GM18505 (cell line): Measurements from ENCODE around the gene CMC1.
"Not testable (repeated sequence)": the region's sequence is repeated elsewhere in the genome, so short reads cannot be mapped to it uniquely, and the experiment has no call there.

ENCODE experiments used
- ATAC-seq: cut with Tn5 transposase; IDR thresholded peaks from one replicate; pipeline ENCODE4 v1.9.1; 2021; ENCODE audit not compliant: unreplicated experiment
- POLR2A ChIP-seq: IDR thresholded peaks from 4 replicates; pipeline ENCODE4 v1.6.1; 2011; ENCODE audit warnings: borderline replicate concordance; ENCODE audit not compliant: insufficient read depth, insufficient read length; ENCODE audit errors: extremely low read depth

The CMC1 gene

DNA sequence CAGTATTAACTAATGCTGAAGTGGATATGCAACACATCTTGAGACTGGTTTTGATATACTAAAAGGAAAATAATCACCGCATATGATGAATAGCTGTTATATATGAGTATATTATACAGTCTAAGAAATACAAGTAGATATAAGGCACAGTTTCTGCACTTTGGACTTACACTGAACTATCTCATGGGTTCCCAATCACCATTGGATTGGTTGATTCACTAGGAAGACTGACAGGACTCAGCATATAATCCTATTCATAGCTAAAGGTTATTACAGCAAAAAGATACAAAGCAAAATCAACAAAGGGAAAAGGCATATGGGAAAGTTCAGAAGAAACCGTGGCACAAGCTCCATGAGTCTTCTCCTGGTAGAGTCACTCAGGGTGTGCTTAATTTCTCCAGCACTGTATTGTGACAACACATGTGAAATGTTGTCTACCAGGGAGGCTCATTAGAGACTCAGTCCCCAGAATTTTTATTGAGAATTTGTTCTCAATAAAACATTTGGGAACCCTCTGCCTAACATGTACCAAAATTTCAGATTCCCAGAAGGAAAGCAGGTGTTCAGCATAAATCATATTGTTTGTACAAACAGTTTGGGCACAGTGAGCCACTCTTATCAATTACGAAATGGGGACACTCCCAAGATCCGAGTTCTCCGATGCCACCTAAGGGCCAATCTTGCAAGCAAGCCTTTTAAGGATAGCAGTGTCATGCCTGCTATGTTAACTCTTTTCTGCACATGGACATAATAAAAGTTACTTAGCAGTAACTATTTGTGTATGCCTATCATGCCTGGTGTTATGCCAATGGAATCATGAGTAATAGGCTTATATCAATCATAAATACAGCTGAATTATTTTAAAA lies 26.8 kb downstream of the CMC1 start:
- no peak for TF ChIP-seq POLR2A
- ATAC-seq, result no peak

- TF ChIP-seq POLR2A, result no peak
- ATAC-seq, result no peak
These were observed 27.6 kb downstream of the CMC1 start for GRCh38 chr3:28268989-28269388.

DNA sequence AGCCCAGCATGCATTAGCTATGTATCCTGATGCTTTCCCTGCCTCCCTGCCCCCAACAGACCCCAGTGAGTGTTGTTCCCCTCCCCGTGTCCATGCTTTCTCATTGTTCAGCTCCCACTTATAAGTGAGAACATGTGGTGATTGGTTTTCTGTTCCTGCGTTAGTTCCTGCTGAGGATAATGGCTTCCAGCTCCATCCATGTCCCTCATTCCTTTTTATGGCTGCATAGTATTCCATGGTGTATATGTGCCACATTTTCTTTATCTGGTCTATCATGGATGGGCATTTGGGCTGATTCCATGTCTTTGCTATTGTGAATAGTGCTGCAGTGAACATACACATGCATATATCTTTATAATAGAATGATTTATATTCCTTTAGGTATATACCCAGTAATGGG lies 28.5 kb downstream of the CMC1 start:
- ATAC-seq, result not testable (repeated sequence)

- no peak for ATAC-seq
- no peak for TF ChIP-seq POLR2A
These were observed 32.4 kb downstream of the CMC1 start for GRCh38 chr3:28273837-28274236.

- ATAC-seq, result no peak
- TF ChIP-seq POLR2A, result no peak
These were observed 37.5 kb downstream of the CMC1 start for GRCh38 chr3:28278918-28279317.

DNA sequence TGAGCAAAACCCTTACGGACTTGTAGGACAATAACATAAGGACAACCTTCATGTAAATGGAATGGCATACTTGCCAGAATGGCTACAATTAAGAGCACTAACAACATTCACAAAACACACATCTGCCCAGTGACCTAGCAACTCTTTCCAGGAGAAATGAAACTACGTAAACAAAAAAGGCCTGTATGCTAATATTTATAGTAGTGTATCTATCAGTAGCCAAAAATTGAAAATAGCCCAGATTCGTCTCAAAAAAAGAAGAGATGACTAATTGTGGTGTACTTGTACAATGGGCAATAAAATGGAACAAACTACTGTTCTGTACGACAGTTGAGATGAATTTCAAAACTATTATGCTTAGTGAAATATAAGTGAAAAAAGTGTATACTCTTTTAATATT lies 38.4 kb downstream of the CMC1 start:
- no peak for TF ChIP-seq POLR2A
- ATAC-seq, result no peak

- ATAC-seq, result no peak
- TF ChIP-seq POLR2A, result no peak
These were observed 39.4 kb downstream of the CMC1 start for GRCh38 chr3:28280781-28281180.

DNA sequence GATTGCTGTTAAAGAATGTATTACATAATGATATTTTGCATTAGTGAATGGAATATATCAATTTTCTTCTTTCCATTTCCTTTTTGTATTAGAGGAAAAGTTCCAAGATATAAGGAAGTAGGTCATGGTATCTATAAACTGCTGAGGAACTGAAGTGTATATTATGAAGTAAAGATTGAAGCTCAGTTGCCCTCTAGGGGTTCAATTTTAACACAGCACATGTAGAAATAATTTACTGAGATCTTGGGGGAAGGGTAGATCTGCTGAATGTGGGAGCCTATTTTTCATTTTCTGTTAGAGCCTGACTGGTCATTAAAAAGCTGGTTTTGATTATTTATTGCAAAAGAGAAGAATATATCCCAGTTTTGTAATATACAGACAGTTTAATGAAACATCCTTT lies 45.2 kb downstream of the CMC1 start:
- peak; percentile 82 for ATAC-seq
- no peak for TF ChIP-seq POLR2A

DNA sequence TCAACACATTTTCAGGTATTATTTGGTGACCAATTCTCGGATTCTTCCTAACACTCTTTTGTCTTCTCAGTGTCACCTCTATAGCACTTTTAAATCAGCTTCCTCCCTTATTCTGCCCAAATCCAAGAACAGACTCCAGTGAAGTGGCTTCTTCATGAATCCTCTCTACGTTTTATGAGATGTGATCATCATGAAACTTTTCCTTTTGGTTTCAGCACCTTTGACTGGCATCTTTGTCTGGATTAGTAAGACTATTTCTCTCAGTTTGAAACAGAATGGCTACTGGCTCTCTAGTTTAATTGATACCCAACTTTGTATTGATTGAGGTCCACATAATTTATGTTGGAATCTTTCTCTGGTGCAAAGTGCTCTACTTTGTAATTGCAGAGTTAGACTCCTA lies 45.6 kb downstream of the CMC1 start:
- no peak for ATAC-seq

GRCh38 chr3:28290863-28291300 lies 49.5 kb downstream of the CMC1 start:
- no peak for TF ChIP-seq POLR2A
- no peak for ATAC-seq

More for the DNA sequence above, 45.6 kb downstream of the CMC1 start:
- no peak for TF ChIP-seq POLR2A

DNA sequence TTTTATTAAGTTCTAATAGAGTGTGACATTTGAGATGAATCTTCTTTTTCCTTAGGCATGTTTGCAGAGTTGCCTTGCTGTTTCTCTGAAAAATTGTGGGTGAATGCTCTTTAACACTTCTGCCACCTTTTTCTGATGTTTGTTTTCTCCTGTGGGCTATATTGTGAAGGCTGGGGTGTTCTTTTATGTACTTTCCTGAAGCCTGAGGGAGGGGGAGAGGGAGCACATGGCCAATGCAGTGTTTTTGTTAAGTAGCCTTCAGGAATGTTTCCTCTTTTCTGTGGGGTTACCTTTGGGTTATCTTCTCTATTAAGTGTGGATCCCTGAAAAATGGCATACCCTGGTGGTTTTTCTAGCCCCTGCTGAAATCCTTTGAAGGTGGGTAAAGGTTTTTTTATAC lies 50.2 kb downstream of the CMC1 start:
- no peak for ATAC-seq
- TF ChIP-seq POLR2A, result no peak

DNA sequence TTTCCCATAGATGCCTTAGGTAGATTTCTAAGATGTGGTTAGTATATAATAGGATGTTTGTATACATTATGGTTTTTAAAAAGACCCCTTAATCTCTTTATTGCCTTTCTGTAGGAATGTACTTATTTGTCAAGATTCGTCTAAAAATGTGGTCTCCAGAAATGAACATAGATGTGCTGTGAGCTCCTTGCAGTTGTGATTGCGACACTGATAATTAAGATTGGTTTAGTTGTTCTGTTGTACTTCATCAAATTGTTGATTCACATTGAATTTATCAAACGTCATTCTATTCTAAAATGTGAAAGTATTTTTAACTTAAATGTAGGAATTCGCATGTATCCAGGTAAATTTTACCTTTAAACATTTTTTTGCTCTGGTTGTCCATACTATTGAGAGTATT lies 51.2 kb downstream of the CMC1 start:
- no peak for TF ChIP-seq POLR2A
- ATAC-seq, result no peak

- no peak for ATAC-seq
- TF ChIP-seq POLR2A, result no peak
These were observed 53.4 kb downstream of the CMC1 start for GRCh38 chr3:28294667-28295413.

DNA sequence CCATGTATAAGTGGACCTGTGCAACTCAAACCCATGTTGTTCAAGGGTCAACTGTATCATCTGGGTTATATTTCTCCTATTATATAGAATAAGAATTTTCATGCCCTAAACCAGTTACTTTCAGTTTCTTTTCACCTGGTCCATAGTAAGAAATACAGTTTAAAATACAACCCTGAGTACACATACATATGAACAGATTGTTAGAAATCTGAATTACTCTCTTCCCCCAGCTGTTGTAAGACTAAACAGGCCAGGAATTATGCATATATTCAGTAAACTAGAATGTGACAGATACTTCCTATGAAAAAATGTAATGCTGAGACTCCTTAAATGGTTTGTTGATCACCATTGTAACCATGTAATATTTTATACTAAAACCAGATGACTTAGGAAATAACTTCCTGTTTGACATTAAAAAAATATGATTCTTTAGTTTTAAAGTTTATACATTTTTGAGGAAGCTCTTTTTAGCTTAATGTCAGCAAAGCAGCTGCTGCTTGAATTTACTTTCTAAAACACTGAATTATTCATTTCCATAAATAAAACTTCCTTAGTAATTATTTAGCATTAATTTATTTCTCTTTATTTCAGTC lies 54.6 kb downstream of the CMC1 start:
- no peak for ATAC-seq
- TF ChIP-seq POLR2A, result no peak

GRCh38 chr3:28299705-28300104 lies 58.3 kb downstream of the CMC1 start:
- no peak for ATAC-seq
- no peak for TF ChIP-seq POLR2A
